Iris pigment epithelial cell (primary cell): ENCODE data around the gene CHCT1.
"Not testable (repeated sequence)": the region's sequence is repeated elsewhere in the genome, so short reads cannot be mapped to it uniquely, and the experiment has no call there.

Experiments used
- DNase-seq: peaks from one replicate; pipeline ENCODE4 v3.0.0-alpha.2; 2011; ENCODE audit warnings: low read depth

Gene CHCT1

GRCh38 chr17:60422162-60422665 is at the start of gene CHCT1:
CHCT1 (plus strand) TSS chr17:60422489; CDS start chr17:60422593, 104 bp downstream.
- DNase-seq, result no peak

- DNase-seq, result peak; percentile 92
Measured at GRCh38 chr17:60372790-60373483, 49.4 kb upstream of the CHCT1 start.

DNA sequence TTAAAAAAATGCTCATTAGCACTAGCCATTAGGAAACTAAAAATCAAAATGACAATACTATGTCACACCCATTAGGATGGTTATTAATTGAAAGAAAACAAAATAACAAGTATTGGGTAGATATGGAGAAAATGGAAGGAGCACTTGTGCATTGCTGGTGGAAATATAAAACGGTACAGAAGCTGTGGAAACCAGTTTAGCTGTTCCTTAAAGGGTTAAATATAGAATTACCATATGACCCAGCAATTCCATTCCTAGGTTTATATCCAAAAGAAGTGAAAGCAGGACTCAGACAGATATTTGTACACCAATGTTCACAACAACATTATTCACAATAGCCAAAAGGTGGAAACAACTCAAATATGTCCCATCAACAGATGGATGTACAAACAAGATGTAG is 44.1 kb upstream of the CHCT1 start:
- DNase-seq, result not testable (repeated sequence)

DNA sequence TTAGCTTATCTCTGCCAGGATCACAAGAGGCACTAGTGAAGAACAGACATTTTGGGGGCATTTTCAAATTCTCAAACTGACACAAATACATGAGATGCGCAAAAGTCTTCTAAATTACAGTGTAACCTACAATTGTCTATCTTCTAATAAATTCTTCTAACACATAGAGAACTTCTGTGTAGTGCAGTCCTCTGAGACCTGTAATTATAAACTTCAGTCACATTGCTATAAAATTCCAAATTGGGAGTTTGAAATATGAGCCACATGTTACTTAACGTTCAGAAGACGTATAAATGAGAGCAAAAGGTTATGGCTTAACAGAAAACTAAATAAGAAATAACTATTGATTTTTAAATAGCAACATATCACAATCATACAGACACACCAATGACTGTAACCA is 42.8 kb upstream of the CHCT1 start:
- not testable (repeated sequence) for DNase-seq

DNA sequence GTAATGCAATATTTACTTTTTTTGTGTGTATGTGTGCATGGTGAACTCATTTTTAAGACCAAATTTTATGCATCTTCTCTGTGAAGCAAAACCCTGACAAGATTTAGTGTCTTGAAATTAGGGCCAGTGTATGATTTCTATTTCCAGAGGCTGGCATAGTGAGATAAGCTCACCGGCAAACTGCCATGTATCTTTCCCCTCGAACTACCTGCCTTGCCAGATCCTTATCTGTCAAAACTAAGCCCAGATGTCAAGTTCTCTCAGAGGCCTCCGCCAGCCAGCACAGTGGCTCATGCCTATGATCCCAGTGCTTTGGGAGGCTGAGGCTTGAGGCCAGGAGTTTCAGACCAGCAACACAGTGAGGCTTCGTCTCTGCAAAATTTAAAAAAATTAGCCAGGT is 40.3 kb upstream of the CHCT1 start:
- DNase-seq, result no peak

GRCh38 chr17:60383379-60383778 is 38.9 kb upstream of the CHCT1 start:
- peak; percentile 13 for DNase-seq

DNA sequence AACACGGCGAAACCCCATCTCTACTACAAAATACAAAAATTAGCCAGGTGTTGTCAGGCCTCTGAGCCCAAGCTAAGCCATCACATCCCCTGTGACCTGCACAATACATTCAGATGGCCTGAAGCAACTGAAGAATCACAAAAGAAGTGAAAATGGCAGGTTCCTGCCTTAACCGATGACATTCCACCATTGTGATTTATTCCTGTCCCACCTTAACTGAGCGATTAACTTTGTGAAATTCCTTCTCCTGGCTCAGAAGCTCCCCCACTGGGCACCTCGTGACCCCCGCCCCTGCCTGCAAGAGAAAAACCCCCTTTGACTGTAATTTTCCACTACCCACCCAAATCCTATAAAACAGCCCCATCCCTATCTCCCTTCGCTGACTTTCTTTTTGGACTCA is 37.4 kb upstream of the CHCT1 start:
- not testable (repeated sequence) for DNase-seq

DNA sequence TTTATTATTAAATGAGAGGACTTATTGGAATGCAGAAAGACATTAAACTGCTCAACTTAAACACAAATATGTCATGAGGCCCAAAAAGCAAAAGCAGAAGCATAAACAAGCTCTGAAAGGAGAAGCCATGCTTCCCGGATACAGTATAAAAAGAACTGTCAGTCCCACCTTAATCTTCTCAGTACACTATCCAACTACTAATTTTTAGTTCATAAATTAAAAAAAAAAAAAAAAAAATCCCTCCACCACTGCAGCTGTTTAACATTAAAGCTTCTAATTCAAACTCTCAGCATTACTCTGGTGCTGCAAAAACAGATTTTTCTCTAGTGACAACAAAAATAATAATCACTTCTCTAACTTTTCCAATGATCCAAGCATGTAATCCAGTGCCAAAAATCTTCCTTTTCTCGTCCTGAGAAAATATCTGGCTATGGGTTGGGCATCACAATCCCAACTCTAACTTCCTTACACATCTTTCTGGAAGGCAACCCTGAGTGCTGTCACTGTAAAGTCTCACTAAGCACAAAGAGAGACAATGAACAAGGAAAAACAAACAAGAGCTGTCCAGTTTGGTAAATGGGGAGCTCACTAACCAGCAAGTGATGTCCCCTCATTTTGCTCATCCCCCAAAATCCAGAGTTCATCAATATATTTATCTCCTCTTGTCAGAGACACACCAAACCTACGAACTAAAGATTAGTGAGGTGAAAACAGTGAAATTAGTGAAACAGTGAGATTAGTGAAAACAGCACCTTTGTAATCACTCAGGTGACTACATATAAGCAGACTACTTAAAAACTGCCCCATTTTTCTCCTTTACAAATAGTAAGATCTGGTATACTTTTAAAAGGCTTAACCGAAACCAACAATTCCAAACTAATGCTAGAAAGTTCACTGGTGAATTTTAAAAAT is 35.9 kb upstream of the CHCT1 start:
- no peak for DNase-seq

DNA sequence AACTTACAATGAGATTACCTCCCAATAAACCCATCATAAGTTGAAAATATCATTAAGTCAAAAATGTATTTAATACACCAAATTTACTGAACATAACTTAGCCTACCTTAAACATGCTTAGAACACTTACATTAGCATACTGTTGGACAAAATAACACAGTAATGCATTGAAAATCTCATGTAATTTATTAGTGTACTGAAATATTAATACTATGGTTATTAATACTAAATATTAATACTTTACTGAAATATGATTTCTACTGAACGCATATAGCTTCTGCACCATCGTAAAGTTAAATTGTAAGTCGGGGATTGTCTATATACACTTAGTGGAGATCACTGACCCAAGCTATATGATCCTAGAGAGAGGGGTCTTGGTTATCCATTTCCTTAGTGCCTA is 34.6 kb upstream of the CHCT1 start:
- DNase-seq, result no peak

DNA sequence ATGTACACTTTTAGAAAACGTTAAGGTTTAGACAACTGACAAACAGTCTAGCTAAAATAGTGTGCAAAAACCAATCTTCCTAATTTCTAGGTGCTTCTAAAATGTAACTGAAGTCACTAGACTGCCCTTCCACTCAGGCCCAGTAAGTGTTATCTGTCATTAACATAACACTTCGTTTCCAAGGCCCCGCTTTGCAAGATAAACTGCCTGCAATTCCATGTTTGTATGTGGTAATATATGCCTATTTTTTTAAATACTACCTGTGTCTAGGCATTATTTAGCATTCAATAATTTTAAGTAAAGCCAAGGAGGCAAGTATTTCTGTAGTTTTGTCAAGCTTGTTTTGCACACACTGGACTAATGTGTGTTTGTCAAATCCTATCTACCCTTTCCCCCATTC is 33.5 kb upstream of the CHCT1 start:
- DNase-seq, result no peak

DNA sequence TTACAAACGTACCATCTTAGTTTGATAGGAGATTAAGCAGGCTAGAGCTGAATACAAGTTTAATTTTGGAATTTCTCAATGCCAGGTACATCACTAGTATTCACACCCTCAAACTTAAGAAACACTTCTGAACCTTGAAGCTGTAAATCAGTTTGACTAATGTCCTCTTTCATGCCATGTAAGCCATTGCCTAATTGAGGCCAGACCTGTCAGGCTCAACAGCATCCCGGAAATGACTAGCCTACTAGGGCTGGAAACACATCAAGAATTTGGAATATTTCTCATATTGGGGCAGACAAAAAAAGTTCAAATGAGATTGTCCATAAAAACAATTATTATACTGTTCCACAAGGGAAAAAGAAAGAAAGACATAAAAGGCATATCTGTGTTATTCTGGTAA is 32.1 kb upstream of the CHCT1 start:
- peak; percentile 77 for DNase-seq

DNA sequence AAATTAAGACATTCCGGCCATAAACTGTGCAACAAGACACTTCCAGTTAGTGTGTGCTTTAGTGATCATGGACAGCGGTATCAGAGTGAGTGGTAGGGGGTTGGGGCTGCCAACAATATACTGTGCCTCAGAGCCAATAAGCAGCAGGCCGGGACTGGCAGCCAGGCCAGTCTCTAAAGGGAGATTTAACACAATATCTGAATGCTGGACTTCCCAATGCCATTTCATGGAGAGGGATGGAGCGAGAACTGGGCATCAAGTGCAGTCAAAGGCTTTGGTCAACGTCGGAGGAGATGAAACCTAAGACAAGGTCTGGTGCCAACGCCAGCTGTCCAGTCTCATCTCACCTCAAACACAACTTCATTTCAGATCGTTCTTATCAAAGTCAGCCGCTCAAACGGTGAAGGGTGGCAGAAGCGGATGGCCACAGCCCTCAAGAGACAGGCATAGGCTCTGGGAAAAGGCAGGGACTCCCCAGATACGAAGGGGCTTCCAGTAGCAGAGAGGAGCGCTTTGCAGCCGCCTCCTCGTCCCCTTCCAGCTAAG is 31.3 kb upstream of the CHCT1 start:
- peak; percentile 56 for DNase-seq

DNA sequence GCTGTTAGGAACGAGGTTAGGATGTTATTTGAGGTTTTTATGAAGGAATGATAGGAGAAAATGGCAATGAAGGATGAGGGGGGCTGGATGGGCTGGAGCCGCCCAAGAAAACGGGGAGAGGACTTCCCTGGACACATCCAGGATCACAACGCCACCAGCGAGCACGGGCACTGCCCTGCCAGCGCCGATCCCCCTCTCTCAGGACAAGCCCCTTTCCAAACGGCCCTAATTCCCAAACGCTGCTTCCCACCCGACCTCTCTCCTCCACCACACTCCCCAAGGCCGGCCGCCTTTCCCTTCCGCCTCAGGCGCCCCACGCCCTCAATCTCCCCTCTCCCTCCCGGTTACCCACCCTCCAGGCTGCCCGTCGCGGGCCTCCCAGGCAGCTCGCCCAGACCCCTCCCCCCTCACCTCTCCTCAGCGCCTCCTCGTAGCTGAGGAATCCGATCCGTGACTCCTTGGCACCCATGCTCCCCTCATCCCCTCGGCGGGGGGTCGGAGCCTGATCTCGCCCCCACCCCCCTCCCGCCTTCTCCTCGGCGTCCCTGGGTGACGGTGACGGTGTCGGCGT is 30.7 kb upstream of the CHCT1 start:
- no peak for DNase-seq

- peak; percentile 99 for DNase-seq
Measured at GRCh38 chr17:60392042-60392844, 30.0 kb upstream of the CHCT1 start, which contains the start of gene USP32. USP32 (minus strand) TSS chr17:60392133; CDS start chr17:60391939, 194 bp downstream.

GRCh38 chr17:60392845-60393702 is 29.2 kb upstream of the CHCT1 start:
- DNase-seq, result peak; percentile 72

GRCh38 chr17:60393840-60394723 is 28.2 kb upstream of the CHCT1 start:
- DNase-seq, result no peak

DNA sequence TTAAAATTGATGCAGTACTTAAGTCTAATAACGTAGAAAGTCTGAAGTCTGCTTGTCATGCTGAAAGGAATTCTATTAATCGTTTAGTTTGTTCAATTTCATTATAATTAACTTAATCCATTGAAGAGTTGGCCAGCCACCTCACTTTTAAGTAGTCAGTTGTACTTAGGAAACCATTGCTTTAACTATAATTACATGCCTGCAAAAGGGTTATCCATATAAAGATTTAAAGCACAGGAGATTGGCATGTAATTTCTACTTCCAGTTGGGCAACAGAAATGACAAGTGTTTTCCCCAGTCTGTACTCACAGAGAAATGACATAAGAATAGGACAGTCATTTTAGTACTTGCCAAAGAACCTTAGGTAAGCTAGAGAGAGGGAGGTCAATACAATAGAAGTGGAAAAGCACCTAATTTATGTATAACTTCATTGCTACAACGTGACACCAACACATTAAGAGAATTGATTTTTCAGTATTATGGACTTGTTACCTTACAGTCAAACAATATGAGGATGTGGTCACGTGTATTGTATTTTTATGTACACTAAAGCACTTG is 26.7 kb upstream of the CHCT1 start:
- no peak for DNase-seq

- DNase-seq, result no peak
Measured at GRCh38 chr17:60396412-60396811, 25.9 kb upstream of the CHCT1 start.
